HepG2 (cell line): Measurements from ENCODE around the gene CCDC82. TPM values are rescaled to one million over a fixed set of nuclear protein-coding genes. Genes with fewer than 3 reads are reported as not detected.

Experiments used
- ATAC-seq: fragments of 200-7000 bp; cut with Tn5 transposase; 3 replicates; pipeline ENCODE4 v1.9.1; 2020; ENCODE audit warnings: mild to moderate bottlenecking, moderate library complexity
- BruUV-seq: library from RNA; stranded (reverse); fragments of 400-500 nt; replicated peaks from 2 replicates; lab custom pipeline; 2021; lab: Mats Ljungman, UMichigan
- CTCF ChIA-PET: fragments of 300-600 bp; formaldehyde crosslinking; extraction: SDS; loops from one replicate; lab custom pipeline; 2021; ENCODE audit warnings: low total read pairs, inconsistent platforms, low intra/inter-chr PET ratio; lab: Yijun Ruan, JAX
- POLR2A ChIA-PET: fragments of 350-600 bp; sonication (Branson Sonifier 250); formaldehyde crosslinking; loops from one replicate; lab custom pipeline; 2020; ENCODE audit warnings: antibody characterized with exemption, inconsistent platforms; lab: Yijun Ruan, JAX
- DNase-seq: peaks from one replicate; pipeline ENCODE4 v3.0.0-alpha.2; 2015; ENCODE audit warnings: low spot score
- FAIRE-seq: peaks from 3 replicates; lab custom pipeline; 2011; peaks lifted over from hg19 to GRCh38; lab: Jason Lieb, UNC
- H2AFZ ChIP-seq: one replicate; pipeline ENCODE4 v1.6.1; 2011; ENCODE audit warnings: low read length, inconsistent platforms
- H3K27ac ChIP-seq: fragments of 300-600 bp; 3 replicates; pipeline ENCODE4 v1.8.0; 2011; ENCODE audit warnings: mixed run types, mild to moderate bottlenecking, mixed read lengths, low read length, inconsistent platforms; ENCODE audit not compliant: insufficient read depth; ENCODE audit errors: extremely low read length
- H3K27me3 ChIP-seq, 2 experiments: fragments of 200-600 bp in 1 of 2; 2 replicates in 1 of 2; 3 replicates in 1 of 2; pipeline versions ENCODE4 v1.6.0 to v1.8.0; 2011; ENCODE audit warnings: low read length in 2 of 2, mild to moderate bottlenecking in 2 of 2, moderate library complexity in 2 of 2, inconsistent platforms in 1 of 2; ENCODE audit not compliant: insufficient read depth in 2 of 2, control insufficient read depth in 1 of 2
- H3K36me3 ChIP-seq, 2 experiments: fragments of 200-600 bp in 1 of 2; replicated peaks in 1 of 2; 2 replicates in 1 of 2; 3 replicates in 1 of 2; pipeline versions ENCODE4 v1.5.1 to v1.8.0; 2011; ENCODE audit warnings: low read length in 2 of 2, inconsistent platforms in 1 of 2; ENCODE audit not compliant: insufficient read depth in 2 of 2, control insufficient read depth in 1 of 2
- H3K4me1 ChIP-seq: 2 replicates; pipeline ENCODE4 v1.5.1; 2012; ENCODE audit warnings: low read length, inconsistent platforms; ENCODE audit not compliant: insufficient read depth
- H3K4me2 ChIP-seq: 2 replicates; pipeline ENCODE4 v1.6.0; 2011; ENCODE audit warnings: low read depth, low read length, inconsistent platforms
- H3K4me3 ChIP-seq, 3 experiments: fragments of 200-600 bp in 1 of 3; sonication (generic), shearing (Covaris generic) in 1 of 3; replicated peaks in 1 of 3; 2 replicates each; pipeline ENCODE4 v1.5.1; 2011 to 2016; ENCODE audit warnings: low read length in 3 of 3, inconsistent platforms in 2 of 3, low read depth in 2 of 3, mild to moderate bottlenecking in 2 of 3, control low read depth in 1 of 3, mixed read lengths in 1 of 3; ENCODE audit not compliant: insufficient read depth in 1 of 3
- H3K79me2 ChIP-seq: one replicate; pipeline ENCODE4 v1.6.1; 2011; ENCODE audit warnings: low read length, inconsistent platforms; ENCODE audit not compliant: insufficient read depth
- H3K9ac ChIP-seq: 2 replicates; pipeline ENCODE4 v1.6.0; 2011; ENCODE audit warnings: mild to moderate bottlenecking, low read depth, low read length, inconsistent platforms; ENCODE audit not compliant: insufficient read depth
- H3K9me3 ChIP-seq: 2 replicates; pipeline ENCODE4 v1.5.1; 2012; ENCODE audit warnings: mild to moderate bottlenecking, low read length
- H4K20me1 ChIP-seq: 2 replicates; pipeline ENCODE4 v1.6.0; 2011; ENCODE audit warnings: inconsistent platforms, mild to moderate bottlenecking, low read length, moderate library complexity; ENCODE audit not compliant: insufficient read depth
- ATF4 ChIP-seq, 2 experiments: fragments of 450-650 bp in 1 of 2; sonication (generic) in 1 of 2; formaldehyde crosslinking; IDR thresholded peaks; 2 replicates each; pipeline versions ENCODE4 v1.5.0 to v1.8.0; 2020 to 2022; ENCODE audit warnings: mild to moderate bottlenecking in 1 of 2, missing genetic modification reagents in 1 of 2
- EZH2 ChIP-seq: conservative IDR thresholded peaks from 2 replicates; pipeline ENCODE4 v1.6.1; 2012; ENCODE audit warnings: mild to moderate bottlenecking, low read depth, low read length, moderate library complexity
- IRF1 ChIP-seq: sonication (generic); formaldehyde crosslinking; IDR thresholded peaks from 2 replicates; pipeline ENCODE4 v1.4.0; 2020; ENCODE audit warnings: low read depth, mild to moderate bottlenecking, missing genetic modification reagents
- NBN ChIP-seq: fragments of 450-650 bp; conservative IDR thresholded peaks from 2 replicates; pipeline ENCODE4 v1.6.1; 2017
- NR3C1 ChIP-seq: sonication (generic); formaldehyde crosslinking; IDR thresholded peaks from 2 replicates; pipeline ENCODE4 v1.4.0; 2020; ENCODE audit warnings: missing genetic modification reagents
- PHF8 ChIP-seq: sonication (generic); formaldehyde crosslinking; IDR thresholded peaks from 2 replicates; pipeline ENCODE4 v1.5.0; 2020; ENCODE audit warnings: missing genetic modification reagents
- POLR2AphosphoS2 ChIP-seq: IDR thresholded peaks from 2 replicates; pipeline ENCODE4 v1.6.1; 2011; ENCODE audit warnings: low read depth, low read length, improper control_type of control experiment
- ZFP36 ChIP-seq: fragments of 150-350 bp; IDR thresholded peaks from 2 replicates; pipeline ENCODE4 v1.6.1; 2018; ENCODE audit warnings: borderline replicate concordance, low read length, low read depth; ENCODE audit not compliant: partially characterized antibody
- ZSCAN30 ChIP-seq: sonication (generic); formaldehyde crosslinking; IDR thresholded peaks from 2 replicates; pipeline ENCODE4 v1.5.0; 2020; ENCODE audit warnings: mild to moderate bottlenecking, missing genetic modification reagents
- WGBS: methylation state at CpG from one replicate; pipeline ENCODE4 v1.1.6; 2017; ENCODE audit warnings: low lambda C conversion rate; 5-methylcytosine and 5-hydroxymethylcytosine counted together
- in situ Hi-C: cut with HindIII; loops from 2 replicates; pipeline ENCODE4 v1.10.0; 2017; ENCODE audit warnings: low pct_unique_long_range_greater_than_20kb; ENCODE audit not compliant: extremely low pct_ligation_motif_present
- intact Hi-C: fragments of 100-400 bp; cut with micrococcal nuclease; formaldehyde crosslinking; loops from one replicate; pipeline ENCODE4 v1.10.0; 2022; ENCODE audit not compliant: unreplicated experiment
- polyA plus RNA-seq, 8 experiments: library from polyadenylated mRNA; depleted of rRNA in 3 of 8; stranded (reverse) in 7 of 8; unstranded in 1 of 8; fragments of >200 nt; fragmentation: Illumina TruSeq in 4 of 8; extraction: Trizol in 4 of 8; gene quantifications; 2 replicates each; pipeline versions ENCODE4 v1.2.1 to v1.2.3, GENCODE V29; 2011 to 2016; ENCODE audit warnings: low read depth in 4 of 8, missing spikeins in 1 of 8, mixed read lengths in 1 of 8; ENCODE audit not compliant: insufficient read depth in 1 of 8
- total RNA-seq, 5 experiments: library from RNA; depleted of rRNA; stranded (reverse); fragments of >200 nt; fragmentation: Illumina TruSeq; extraction: Trizol; gene quantifications; 2 replicates each; pipeline ENCODE4 v1.2.3, GENCODE V29; 2016; ENCODE audit warnings: low read depth in 1 of 5
- TF ChIP-seq, protein P1 (sequence below): IDR thresholded peaks from 2 replicates; pipeline ENCODE4 v1.6.1; 2012; ENCODE audit warnings: low read depth, low read length, improper control_type of control experiment
- TF ChIP-seq, protein P2 (sequence below): sonication (generic); formaldehyde crosslinking; conservative IDR thresholded peaks from 2 replicates; pipeline ENCODE4 v1.4.0; 2020; ENCODE audit warnings: missing genetic modification reagents
- TF ChIP-seq, protein P3 (sequence below): sonication (generic); formaldehyde crosslinking; conservative IDR thresholded peaks from 2 replicates; pipeline ENCODE4 v1.4.0; 2020; ENCODE audit warnings: missing genetic modification reagents
- TF ChIP-seq, protein P4 (sequence below): sonication (generic); formaldehyde crosslinking; IDR thresholded peaks from 2 replicates; pipeline ENCODE4 v1.5.0; 2020; ENCODE audit warnings: mild to moderate bottlenecking, missing genetic modification reagents, moderate library complexity
- TF ChIP-seq, protein P5 (sequence below): sonication (generic); formaldehyde crosslinking; IDR thresholded peaks from 2 replicates; pipeline ENCODE4 v1.5.0; 2020; ENCODE audit warnings: missing genetic modification reagents, mild to moderate bottlenecking, borderline replicate concordance

The CCDC82 gene
- total and polyA plus RNA-seq, 2 of the 13 experiments (the other 11 are each of a cell fraction or from before 2014, with no cell fraction given): 19.7 to 25.7 TPM

DNA sequence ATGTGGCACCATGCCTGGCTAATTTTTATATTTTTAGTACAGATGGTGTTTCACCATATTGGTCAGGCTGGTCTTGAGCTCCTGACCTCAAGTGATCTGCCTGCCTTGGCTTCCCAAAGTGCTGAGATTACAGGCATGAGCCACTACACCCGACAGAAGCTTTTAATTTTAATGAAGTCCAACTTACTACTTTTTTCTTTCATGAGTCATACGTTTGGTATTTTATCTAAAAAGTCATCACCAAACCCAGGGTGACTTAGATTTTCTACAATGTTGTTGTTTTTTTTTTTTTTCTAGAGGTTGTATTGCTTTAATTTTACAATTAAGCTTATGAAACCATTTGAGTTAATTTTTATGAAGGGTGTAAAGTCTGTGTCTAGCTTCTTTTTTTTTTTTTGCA is 35.0 kb upstream of the CCDC82 start:
- no peak overlapping the region for H3K4me3 ChIP-seq
- H3K27me3 ChIP-seq: 0 out of 5 replicates have a peak, but pooled peaks cover 0 to 3% of the 10 kb centered on the region in 2 experiments
- H3K36me3 ChIP-seq: no peaks in the 10 kb centered on the region
- H3K4me1 ChIP-seq: no peaks in the 10 kb centered on the region; the same call in 1 of the 2 replicates
- no peak for ATAC-seq
- POLR2A ChIA-PET: no interaction called here
- H2AFZ ChIP-seq: no peak overlapping the region
- in situ Hi-C loops: loop anchor here (10.0 kb wide), 1 partner anchor 590 kb away; no protein-coding TSS in a partner anchor
- no peak for DNase-seq
- TF ChIP-seq NR3C1 (CRISPR knock-in tag) (no peak), EZH2 (no peak), POLR2AphosphoS2 (no peak), NBN (no peak), ZSCAN30 (no peak), IRF1 (CRISPR knock-in tag) (no peak), ATF4 (CRISPR knock-in tag; IDR thresholded peaks at IDR 0.05) (no peak), PHF8 (CRISPR knock-in tag) (no peak), ZFP36 (no peak)
- TF ChIP-seq, protein P1, sequence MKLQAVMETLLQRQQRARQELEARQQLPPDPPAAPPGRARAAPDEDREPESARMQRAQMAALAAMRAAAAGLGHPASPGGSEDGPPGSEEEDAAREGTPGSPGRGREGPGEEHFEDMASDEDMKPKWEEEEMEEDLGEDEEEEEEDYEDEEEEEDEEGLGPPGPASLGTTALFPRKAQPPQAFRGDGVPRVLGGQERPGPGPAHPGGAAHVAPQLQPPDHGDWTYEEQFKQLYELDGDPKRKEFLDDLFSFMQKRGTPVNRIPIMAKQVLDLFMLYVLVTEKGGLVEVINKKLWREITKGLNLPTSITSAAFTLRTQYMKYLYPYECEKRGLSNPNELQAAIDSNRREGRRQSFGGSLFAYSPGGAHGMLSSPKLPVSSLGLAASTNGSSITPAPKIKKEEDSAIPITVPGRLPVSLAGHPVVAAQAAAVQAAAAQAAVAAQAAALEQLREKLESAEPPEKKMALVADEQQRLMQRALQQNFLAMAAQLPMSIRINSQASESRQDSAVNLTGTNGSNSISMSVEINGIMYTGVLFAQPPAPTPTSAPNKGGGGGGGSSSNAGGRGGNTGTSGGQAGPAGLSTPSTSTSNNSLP: no peak
- TF ChIP-seq, protein P2, sequence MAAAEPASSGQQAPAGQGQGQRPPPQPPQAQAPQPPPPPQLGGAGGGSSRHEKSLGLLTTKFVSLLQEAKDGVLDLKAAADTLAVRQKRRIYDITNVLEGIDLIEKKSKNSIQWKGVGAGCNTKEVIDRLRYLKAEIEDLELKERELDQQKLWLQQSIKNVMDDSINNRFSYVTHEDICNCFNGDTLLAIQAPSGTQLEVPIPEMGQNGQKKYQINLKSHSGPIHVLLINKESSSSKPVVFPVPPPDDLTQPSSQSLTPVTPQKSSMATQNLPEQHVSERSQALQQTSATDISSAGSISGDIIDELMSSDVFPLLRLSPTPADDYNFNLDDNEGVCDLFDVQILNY (CRISPR knock-in tag): no peak
- TF ChIP-seq, protein P3, sequence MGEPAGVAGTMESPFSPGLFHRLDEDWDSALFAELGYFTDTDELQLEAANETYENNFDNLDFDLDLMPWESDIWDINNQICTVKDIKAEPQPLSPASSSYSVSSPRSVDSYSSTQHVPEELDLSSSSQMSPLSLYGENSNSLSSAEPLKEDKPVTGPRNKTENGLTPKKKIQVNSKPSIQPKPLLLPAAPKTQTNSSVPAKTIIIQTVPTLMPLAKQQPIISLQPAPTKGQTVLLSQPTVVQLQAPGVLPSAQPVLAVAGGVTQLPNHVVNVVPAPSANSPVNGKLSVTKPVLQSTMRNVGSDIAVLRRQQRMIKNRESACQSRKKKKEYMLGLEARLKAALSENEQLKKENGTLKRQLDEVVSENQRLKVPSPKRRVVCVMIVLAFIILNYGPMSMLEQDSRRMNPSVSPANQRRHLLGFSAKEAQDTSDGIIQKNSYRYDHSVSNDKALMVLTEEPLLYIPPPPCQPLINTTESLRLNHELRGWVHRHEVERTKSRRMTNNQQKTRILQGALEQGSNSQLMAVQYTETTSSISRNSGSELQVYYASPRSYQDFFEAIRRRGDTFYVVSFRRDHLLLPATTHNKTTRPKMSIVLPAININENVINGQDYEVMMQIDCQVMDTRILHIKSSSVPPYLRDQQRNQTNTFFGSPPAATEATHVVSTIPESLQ: no peak
- TF ChIP-seq, protein P4, sequence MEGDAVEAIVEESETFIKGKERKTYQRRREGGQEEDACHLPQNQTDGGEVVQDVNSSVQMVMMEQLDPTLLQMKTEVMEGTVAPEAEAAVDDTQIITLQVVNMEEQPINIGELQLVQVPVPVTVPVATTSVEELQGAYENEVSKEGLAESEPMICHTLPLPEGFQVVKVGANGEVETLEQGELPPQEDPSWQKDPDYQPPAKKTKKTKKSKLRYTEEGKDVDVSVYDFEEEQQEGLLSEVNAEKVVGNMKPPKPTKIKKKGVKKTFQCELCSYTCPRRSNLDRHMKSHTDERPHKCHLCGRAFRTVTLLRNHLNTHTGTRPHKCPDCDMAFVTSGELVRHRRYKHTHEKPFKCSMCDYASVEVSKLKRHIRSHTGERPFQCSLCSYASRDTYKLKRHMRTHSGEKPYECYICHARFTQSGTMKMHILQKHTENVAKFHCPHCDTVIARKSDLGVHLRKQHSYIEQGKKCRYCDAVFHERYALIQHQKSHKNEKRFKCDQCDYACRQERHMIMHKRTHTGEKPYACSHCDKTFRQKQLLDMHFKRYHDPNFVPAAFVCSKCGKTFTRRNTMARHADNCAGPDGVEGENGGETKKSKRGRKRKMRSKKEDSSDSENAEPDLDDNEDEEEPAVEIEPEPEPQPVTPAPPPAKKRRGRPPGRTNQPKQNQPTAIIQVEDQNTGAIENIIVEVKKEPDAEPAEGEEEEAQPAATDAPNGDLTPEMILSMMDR (CRISPR knock-in tag): no peak
- TF ChIP-seq, protein P5, sequence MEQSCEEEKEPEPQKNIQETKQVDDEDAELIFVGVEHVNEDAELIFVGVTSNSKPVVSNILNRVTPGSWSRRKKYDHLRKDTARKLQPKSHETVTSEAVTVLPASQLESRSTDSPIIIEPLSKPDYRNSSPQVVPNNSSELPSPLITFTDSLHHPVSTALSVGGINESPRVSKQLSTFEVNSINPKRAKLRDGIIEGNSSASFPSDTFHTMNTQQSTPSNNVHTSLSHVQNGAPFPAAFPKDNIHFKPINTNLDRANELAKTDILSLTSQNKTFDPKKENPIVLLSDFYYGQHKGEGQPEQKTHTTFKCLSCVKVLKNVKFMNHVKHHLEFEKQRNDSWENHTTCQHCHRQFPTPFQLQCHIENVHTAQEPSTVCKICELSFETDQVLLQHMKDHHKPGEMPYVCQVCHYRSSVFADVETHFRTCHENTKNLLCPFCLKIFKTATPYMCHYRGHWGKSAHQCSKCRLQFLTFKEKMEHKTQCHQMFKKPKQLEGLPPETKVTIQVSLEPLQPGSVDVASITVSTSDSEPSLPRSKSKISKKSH (CRISPR knock-in tag): no peak
- no peak overlapping the region for H3K27ac ChIP-seq
- no peak overlapping the region for H3K4me2 ChIP-seq
- H3K9ac ChIP-seq: no peak overlapping the region
- BruUV-seq: no TSS peak
- intact Hi-C loops: loop anchor here (5.0 kb wide), 1 partner anchor 1637 kb away; no protein-coding TSS in a partner anchor
- 2% methylated on average over 2 of the region's 2 CpGs for WGBS
- no peaks in the 10 kb centered on the region for H3K79me2 ChIP-seq
- no peaks in the 10 kb centered on the region for H4K20me1 ChIP-seq
- H3K9me3 ChIP-seq: peaks cover 4% of the 10 kb centered on the region; the same call in 1 of the 2 replicates
- FAIRE-seq: no peak
- CTCF ChIA-PET: no interaction called here
